GM13977 (cell line): ENCODE results near the gene ARMC6.
A peak's percentile ranks its signal among the peaks of the same experiment; 100 is the strongest.

Experiments
- DNase-seq: peaks from one replicate; pipeline ENCODE4 v3.0.0; 2012; ENCODE audit warnings: low spot score
- CTCF ChIP-seq: IDR thresholded peaks from 2 replicates; pipeline ENCODE4 v1.5.1; 2012; ENCODE audit warnings: mild to moderate bottlenecking, control low read depth; ENCODE audit not compliant: insufficient read depth; ENCODE audit errors: extremely low read depth, missing control alignments
- in situ Hi-C: fragments of 300-500 bp; cut with MboI; formaldehyde crosslinking; loops from one replicate; pipeline ENCODE4 v1.12.0; 2022; ENCODE audit warnings: low sequenced_read_pairs, low pct_unique_long_range_greater_than_20kb, mixed read lengths, inconsistent platforms; ENCODE audit not compliant: unreplicated experiment

The ARMC6 gene

GRCh38 chr19:19033426-19034203, at the start of gene ARMC6, which contains the start of gene SUGP2:
Gene ARMC6, plus strand, starts transcription at chr19:19033603. Its CDS starts 607 bp downstream, at chr19:19034210.
Gene SUGP2, minus strand, starts transcription at chr19:19033517. Its CDS starts 2,446 bp downstream, at chr19:19031071.
- in situ Hi-C loops, result no loop called here
- no peak for TF ChIP-seq CTCF
- peak; percentile 99 for DNase-seq

GRCh38 chr19:18984251-18984650, 49.2 kb upstream of the ARMC6 start:
- DNase-seq, result no peak
- in situ Hi-C loops, result no loop called here
- no peak for TF ChIP-seq CTCF

- TF ChIP-seq CTCF, result no peak
- no peak for DNase-seq
- in situ Hi-C loops, result no loop called here
Measured at GRCh38 chr19:18985257-18985656, 48.1 kb upstream of the ARMC6 start.

GRCh38 chr19:18987456-18987855, 45.9 kb upstream of the ARMC6 start:
- DNase-seq, result no peak
- in situ Hi-C loops, result no loop called here
- TF ChIP-seq CTCF, result no peak

- TF ChIP-seq CTCF, result no peak
- in situ Hi-C loops, result no loop called here
- no peak for DNase-seq
Measured at GRCh38 chr19:18989316-18989715, 44.1 kb upstream of the ARMC6 start.

GRCh38 chr19:18990128-18990708, 43.2 kb upstream of the ARMC6 start:
- no peak for TF ChIP-seq CTCF
- no peak for DNase-seq
- in situ Hi-C loops, result no loop called here
